T-helper 1 cell treated with Interleukin-12 subunit alpha and Interleukin-12 subunit beta and Interleukin-4 antibody, amounts not matched to agents 30 μg/mL and 1 μg/mL, for 36 hours (primary cell): ENCODE data around the gene RGS6.

Source experiments
- H3K27ac Mint-ChIP-seq: one replicate; pipeline ENCODE4 v1.8.0; 2021; ENCODE audit warnings: mild to moderate bottlenecking, mixed read lengths
- H3K27me3 Mint-ChIP-seq: one replicate; pipeline ENCODE4 v1.8.0; 2021; ENCODE audit warnings: low read depth, mixed read lengths
- H3K36me3 Mint-ChIP-seq: one replicate; pipeline ENCODE4 v1.8.0; 2021; ENCODE audit warnings: low read depth, mixed read lengths
- H3K4me1 Mint-ChIP-seq: one replicate; pipeline ENCODE4 v1.8.0; 2021; ENCODE audit warnings: low read depth, mixed read lengths
- H3K4me3 Mint-ChIP-seq: one replicate; pipeline ENCODE4 v1.8.0; 2021; ENCODE audit warnings: mild to moderate bottlenecking, moderate library complexity, mixed read lengths
- H3K9me3 Mint-ChIP-seq: one replicate; pipeline ENCODE4 v1.8.0; 2021; ENCODE audit warnings: mixed read lengths

RGS6 gene

GRCh38 chr14:72525087-72525915 is 593.1 kb downstream of the RGS6 start:
- H3K4me3 Mint-ChIP-seq: no peak overlapping the region
- peaks cover 3% of the 10 kb centered on the region for H3K27me3 Mint-ChIP-seq
- H3K36me3 Mint-ChIP-seq: peaks cover 33% of the 10 kb centered on the region
- peaks cover 14% of the 10 kb centered on the region for H3K9me3 Mint-ChIP-seq
- H3K4me1 Mint-ChIP-seq: peaks cover 63% of the 10 kb centered on the region
- no peak overlapping the region for H3K27ac Mint-ChIP-seq

GRCh38 chr14:72527591-72527990 is 595.4 kb downstream of the RGS6 start:
- no peaks in the 10 kb centered on the region for H3K9me3 Mint-ChIP-seq
- no peak overlapping the region for H3K4me3 Mint-ChIP-seq
- H3K27me3 Mint-ChIP-seq: peaks cover 3% of the 10 kb centered on the region
- H3K4me1 Mint-ChIP-seq: peaks cover 55% of the 10 kb centered on the region
- H3K36me3 Mint-ChIP-seq: peaks cover 25% of the 10 kb centered on the region
- H3K27ac Mint-ChIP-seq: no peak overlapping the region

GRCh38 chr14:72528059-72528862 is 596.0 kb downstream of the RGS6 start:
- peaks cover 25% of the 10 kb centered on the region for H3K36me3 Mint-ChIP-seq

GRCh38 chr14:72528863-72529175 is 596.6 kb downstream of the RGS6 start:
- Mint-ChIP-seq H3K4me1 (peaks cover 63% of the 10 kb centered on the region), H3K36me3 (peaks cover 29% of the 10 kb centered on the region), H3K9me3 (peaks cover 5% of the 10 kb centered on the region), H3K4me3 (no peak overlapping the region), H3K27me3 (peaks cover 3% of the 10 kb centered on the region), H3K27ac (no peak overlapping the region)

More at GRCh38 chr14:72528059-72528862, 596.0 kb downstream of the RGS6 start:
- Mint-ChIP-seq H3K4me3 (peak overlapping the region; percentile 52), H3K27me3 (peaks cover 3% of the 10 kb centered on the region), H3K4me1 (peaks cover 60% of the 10 kb centered on the region), H3K9me3 (no peaks in the 10 kb centered on the region), H3K27ac (no peak overlapping the region)

GRCh38 chr14:72532686-72533454 is 600.6 kb downstream of the RGS6 start:
- peaks cover 32% of the 10 kb centered on the region for H3K36me3 Mint-ChIP-seq
- H3K9me3 Mint-ChIP-seq: peaks cover 21% of the 10 kb centered on the region
- H3K27me3 Mint-ChIP-seq: peaks cover 10% of the 10 kb centered on the region
- peak overlapping the region; percentile 75 for H3K27ac Mint-ChIP-seq
- H3K4me1 Mint-ChIP-seq: peaks cover 75% of the 10 kb centered on the region
- H3K4me3 Mint-ChIP-seq: no peak overlapping the region

- Mint-ChIP-seq H3K4me3 (peak overlapping the region; percentile 38), H3K9me3 (peaks cover 21% of the 10 kb centered on the region), H3K36me3 (peaks cover 34% of the 10 kb centered on the region), H3K27ac (peak overlapping the region; percentile 41), H3K27me3 (peaks cover 13% of the 10 kb centered on the region), H3K4me1 (peaks cover 65% of the 10 kb centered on the region)
Measured at GRCh38 chr14:72535485-72535884, 603.3 kb downstream of the RGS6 start.

GRCh38 chr14:72538387-72538786 is 606.2 kb downstream of the RGS6 start:
- Mint-ChIP-seq H3K36me3 (peaks cover 32% of the 10 kb centered on the region), H3K9me3 (peaks cover 20% of the 10 kb centered on the region), H3K4me1 (peaks cover 52% of the 10 kb centered on the region), H3K4me3 (no peak overlapping the region), H3K27me3 (peaks cover 17% of the 10 kb centered on the region), H3K27ac (no peak overlapping the region)

GRCh38 chr14:72539661-72540315 is 607.6 kb downstream of the RGS6 start:
- Mint-ChIP-seq H3K27ac (peak overlapping the region; percentile 56), H3K27me3 (peaks cover 27% of the 10 kb centered on the region), H3K36me3 (peaks cover 21% of the 10 kb centered on the region), H3K4me1 (peaks cover 47% of the 10 kb centered on the region), H3K4me3 (no peak overlapping the region), H3K9me3 (peaks cover 6% of the 10 kb centered on the region)

- Mint-ChIP-seq H3K4me1 (peaks cover 44% of the 10 kb centered on the region), H3K36me3 (peaks cover 17% of the 10 kb centered on the region), H3K4me3 (no peak overlapping the region), H3K9me3 (no peaks in the 10 kb centered on the region), H3K27me3 (peaks cover 33% of the 10 kb centered on the region), H3K27ac (no peak overlapping the region)
Measured at GRCh38 chr14:72540836-72541235, 608.6 kb downstream of the RGS6 start.

GRCh38 chr14:72541546-72541945 is 609.3 kb downstream of the RGS6 start:
- H3K27me3 Mint-ChIP-seq: peaks cover 33% of the 10 kb centered on the region
- peaks cover 14% of the 10 kb centered on the region for H3K36me3 Mint-ChIP-seq
- peaks cover 41% of the 10 kb centered on the region for H3K4me1 Mint-ChIP-seq
- no peaks in the 10 kb centered on the region for H3K9me3 Mint-ChIP-seq
- H3K27ac Mint-ChIP-seq: no peak overlapping the region
- H3K4me3 Mint-ChIP-seq: no peak overlapping the region

- H3K27me3 Mint-ChIP-seq: peaks cover 40% of the 10 kb centered on the region
- H3K4me3 Mint-ChIP-seq: no peak overlapping the region
- H3K9me3 Mint-ChIP-seq: no peaks in the 10 kb centered on the region
- no peak overlapping the region for H3K27ac Mint-ChIP-seq
- peaks cover 33% of the 10 kb centered on the region for H3K4me1 Mint-ChIP-seq
- H3K36me3 Mint-ChIP-seq: peaks cover 10% of the 10 kb centered on the region
Measured at GRCh38 chr14:72543341-72543740, 611.1 kb downstream of the RGS6 start.

- Mint-ChIP-seq H3K27me3 (peaks cover 48% of the 10 kb centered on the region), H3K27ac (no peak overlapping the region), H3K9me3 (no peaks in the 10 kb centered on the region), H3K36me3 (peaks cover 5% of the 10 kb centered on the region), H3K4me3 (no peak overlapping the region), H3K4me1 (peaks cover 32% of the 10 kb centered on the region)
Measured at GRCh38 chr14:72544615-72545387, 612.6 kb downstream of the RGS6 start.

GRCh38 chr14:72545411-72546311 is 613.4 kb downstream of the RGS6 start:
- H3K9me3 Mint-ChIP-seq: no peaks in the 10 kb centered on the region
- peaks cover 3% of the 10 kb centered on the region for H3K36me3 Mint-ChIP-seq
- H3K27me3 Mint-ChIP-seq: peaks cover 47% of the 10 kb centered on the region
- no peak overlapping the region for H3K4me3 Mint-ChIP-seq
- peaks cover 31% of the 10 kb centered on the region for H3K4me1 Mint-ChIP-seq
- H3K27ac Mint-ChIP-seq: no peak overlapping the region
